Ureter (tissue), 1 donor: Measurements from ENCODE around the gene CFAP54. TPM values are rescaled to one million over a fixed set of nuclear protein-coding genes. Genes with fewer than 3 reads are reported as not detected.
"Not testable (repeated sequence)": the region's sequence is repeated elsewhere in the genome, so short reads cannot be mapped to it uniquely, and the experiment has no call there.

ENCODE experiments used
- DNase-seq: peaks from one replicate; pipeline ENCODE4 v3.0.0-alpha.2; 2020; ENCODE audit warnings: low spot score
- total RNA-seq: library from RNA; stranded (reverse); gene quantifications from one replicate; pipeline ENCODE4 v1.2.4, GENCODE V29; 2023
- donor health status: DM: yes; HTN: yes; CAD: no.

Gene CFAP54
- total RNA-seq, 1 donor from 2014 or later: 2.6 TPM

GRCh38 chr12:96617178-96617577 is 127.8 kb downstream of the CFAP54 start:
- DNase-seq: no peak

- no peak for DNase-seq
Observed at GRCh38 chr12:96623155-96623554, 133.8 kb downstream of the CFAP54 start.

GRCh38 chr12:96623656-96624217 is 134.4 kb downstream of the CFAP54 start:
- no peak for DNase-seq

- DNase-seq: no peak
Observed at GRCh38 chr12:96635844-96636243, 146.5 kb downstream of the CFAP54 start.

GRCh38 chr12:96636895-96637294 is 147.5 kb downstream of the CFAP54 start:
- no peak for DNase-seq

GRCh38 chr12:96648923-96649322 is 159.5 kb downstream of the CFAP54 start:
- no peak for DNase-seq

- no peak for DNase-seq
Observed at GRCh38 chr12:96652870-96653269, 163.5 kb downstream of the CFAP54 start.

- DNase-seq: no peak
Observed at GRCh38 chr12:96658075-96658474, 168.7 kb downstream of the CFAP54 start.

- DNase-seq: no peak
Observed at GRCh38 chr12:96669786-96670185, 180.4 kb downstream of the CFAP54 start.

- no peak for DNase-seq
Observed at GRCh38 chr12:96670334-96670899, 181.0 kb downstream of the CFAP54 start.

GRCh38 chr12:96675519-96675918 is 186.1 kb downstream of the CFAP54 start:
- not testable (repeated sequence) for DNase-seq

GRCh38 chr12:96677363-96677762 is 188.0 kb downstream of the CFAP54 start:
- no peak for DNase-seq

- DNase-seq: no peak
Observed at GRCh38 chr12:96687719-96688118, 198.3 kb downstream of the CFAP54 start.

- DNase-seq: no peak
Observed at GRCh38 chr12:96698521-96698920, 209.1 kb downstream of the CFAP54 start.

- DNase-seq: no peak
Observed at GRCh38 chr12:96698965-96699364, 209.6 kb downstream of the CFAP54 start.

GRCh38 chr12:96701856-96702255 is 212.5 kb downstream of the CFAP54 start:
- DNase-seq: no peak

- DNase-seq: no peak
Observed at GRCh38 chr12:96710127-96710745, 220.9 kb downstream of the CFAP54 start.

- DNase-seq: no peak
Observed at GRCh38 chr12:96711364-96711763, 222.0 kb downstream of the CFAP54 start.

GRCh38 chr12:96714199-96714598 is 224.8 kb downstream of the CFAP54 start:
- DNase-seq: no peak

- DNase-seq: no peak
Observed at GRCh38 chr12:96719660-96720362, 230.4 kb downstream of the CFAP54 start.

- DNase-seq: no peak
Observed at GRCh38 chr12:96720363-96720705, 231.0 kb downstream of the CFAP54 start.

GRCh38 chr12:96729466-96729865 is 240.1 kb downstream of the CFAP54 start:
- DNase-seq: not testable (repeated sequence)

GRCh38 chr12:96729886-96730285 is 240.5 kb downstream of the CFAP54 start:
- DNase-seq: no peak
